GM12892 (cell line): ENCODE data around the gene TMEM163.

Experiments used
- POLR2AphosphoS5 ChIP-seq: IDR thresholded peaks from 2 replicates; pipeline ENCODE4 v1.6.1; 2011; ENCODE audit warnings: low read depth, low read length, control low read depth
- TAF1 ChIP-seq: IDR thresholded peaks from 2 replicates; pipeline ENCODE4 v1.6.1; 2011; ENCODE audit warnings: low read depth, mild to moderate bottlenecking, control low read depth, low read length, borderline replicate concordance

DNA sequence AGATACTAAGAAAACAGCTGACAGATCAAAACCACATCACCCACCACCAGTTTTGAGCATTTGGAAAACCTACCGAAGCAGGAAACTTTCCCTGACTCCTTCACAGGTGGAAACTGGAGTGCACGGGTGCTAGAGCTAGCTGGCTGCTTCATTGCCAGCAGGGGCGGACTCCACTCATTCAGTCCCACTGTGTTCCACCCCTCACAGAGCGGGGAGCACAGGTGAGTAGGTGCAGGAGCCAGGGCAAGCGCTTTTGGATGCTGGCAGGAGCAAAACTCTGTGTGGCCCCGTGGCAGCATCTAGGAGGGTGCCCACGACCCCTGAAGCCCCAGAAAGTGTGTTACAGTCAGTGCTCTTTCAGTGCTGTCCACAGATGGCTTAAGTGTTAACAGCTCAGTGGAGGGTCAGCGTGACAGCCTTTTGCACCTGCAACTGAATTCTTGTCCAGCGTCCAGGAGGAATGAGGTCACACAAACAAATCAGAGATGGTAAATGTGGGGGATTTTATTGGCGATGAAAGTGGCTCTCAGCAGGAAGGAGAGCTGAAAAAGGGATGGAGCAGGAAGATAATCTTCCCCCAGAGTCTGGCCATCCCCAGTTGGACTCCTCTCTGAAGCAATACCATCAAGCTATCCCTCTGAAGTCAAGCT is 71.1 kb downstream of the TMEM163 start:
- TF ChIP-seq POLR2AphosphoS5 (no peak), TAF1 (no peak)
